Ishikawa (cell line): ENCODE results near the gene DPP8.

Experiments
- CEBPB ChIP-seq: IDR thresholded peaks from 2 replicates; pipeline ENCODE4 v1.6.1; 2012
- CREB1 ChIP-seq: IDR thresholded peaks from 2 replicates; pipeline ENCODE4 v1.6.1; 2012; ENCODE audit warnings: low read depth
- EGR1 ChIP-seq: IDR thresholded peaks from 2 replicates; pipeline ENCODE4 v1.6.1; 2012
- EP300 ChIP-seq: IDR thresholded peaks from 2 replicates; pipeline ENCODE4 v1.6.1; 2012; ENCODE audit warnings: borderline replicate concordance
- FOXM1 ChIP-seq: IDR thresholded peaks from 2 replicates; pipeline ENCODE4 v1.6.1; 2012; ENCODE audit warnings: low read depth, borderline replicate concordance
- NFIC ChIP-seq: IDR thresholded peaks from 2 replicates; pipeline ENCODE4 v1.6.1; 2012
- RAD21 ChIP-seq: IDR thresholded peaks from 2 replicates; pipeline ENCODE4 v1.6.1; 2012; ENCODE audit warnings: low read depth
- TAF1 ChIP-seq: IDR thresholded peaks from 2 replicates; pipeline ENCODE4 v1.6.1; 2012; ENCODE audit warnings: low read depth, mild to moderate bottlenecking
- TCF12 ChIP-seq: IDR thresholded peaks from 2 replicates; pipeline ENCODE4 v1.6.1; 2012; ENCODE audit warnings: low read depth
- TEAD4 ChIP-seq: IDR thresholded peaks from 2 replicates; pipeline ENCODE4 v1.6.1; 2012
- YY1 ChIP-seq: IDR thresholded peaks from 2 replicates; pipeline ENCODE4 v1.6.1; 2012; ENCODE audit warnings: low read depth
- ZBTB7A ChIP-seq: IDR thresholded peaks from 2 replicates; pipeline ENCODE4 v1.6.1; 2012; ENCODE audit warnings: low read depth
- TF ChIP-seq, protein P1 (sequence below): IDR thresholded peaks from 2 replicates; pipeline ENCODE4 v1.6.1; 2012; ENCODE audit warnings: low read depth, mild to moderate bottlenecking
- TF ChIP-seq, protein P2 (sequence below): IDR thresholded peaks from 2 replicates; pipeline ENCODE4 v1.6.1; 2012
- TF ChIP-seq, protein P3 (sequence below): IDR thresholded peaks from 2 replicates; pipeline ENCODE4 v1.6.1; 2012

DPP8 gene

DNA sequence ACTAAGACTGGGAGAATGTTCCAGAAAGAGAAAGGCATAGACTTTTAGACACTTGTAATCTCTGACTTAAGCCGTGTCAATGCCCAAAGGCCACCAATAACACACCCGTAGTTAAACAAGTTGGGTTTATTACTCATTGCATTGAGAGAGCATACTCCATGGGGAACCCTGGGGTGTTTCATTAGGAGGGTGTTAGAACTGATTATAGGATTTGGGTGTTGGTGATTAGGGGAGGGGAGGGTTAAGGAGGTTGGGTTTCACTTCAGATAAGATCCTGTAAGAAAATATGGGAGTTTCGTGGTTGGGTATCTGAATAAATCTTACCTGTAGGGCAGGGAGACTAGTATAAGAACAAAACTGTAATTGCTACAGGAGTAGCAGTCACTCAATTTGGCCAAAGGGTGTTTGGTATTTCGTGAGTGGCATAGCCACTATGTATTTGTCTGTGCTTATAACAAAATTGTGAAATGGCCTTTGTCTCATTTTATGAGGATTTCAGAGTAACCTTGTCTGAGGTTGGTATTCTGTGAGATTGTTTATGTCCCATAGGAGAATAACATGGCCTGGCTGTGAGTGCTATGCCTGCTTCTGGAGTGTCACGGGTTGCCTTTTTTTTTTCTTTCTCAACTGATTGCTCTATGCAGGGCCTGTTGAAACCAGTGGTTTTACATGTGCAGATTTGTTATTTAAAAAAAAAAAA, 15.7 kb upstream of the DPP8 start:
- TF ChIP-seq, protein P1, sequence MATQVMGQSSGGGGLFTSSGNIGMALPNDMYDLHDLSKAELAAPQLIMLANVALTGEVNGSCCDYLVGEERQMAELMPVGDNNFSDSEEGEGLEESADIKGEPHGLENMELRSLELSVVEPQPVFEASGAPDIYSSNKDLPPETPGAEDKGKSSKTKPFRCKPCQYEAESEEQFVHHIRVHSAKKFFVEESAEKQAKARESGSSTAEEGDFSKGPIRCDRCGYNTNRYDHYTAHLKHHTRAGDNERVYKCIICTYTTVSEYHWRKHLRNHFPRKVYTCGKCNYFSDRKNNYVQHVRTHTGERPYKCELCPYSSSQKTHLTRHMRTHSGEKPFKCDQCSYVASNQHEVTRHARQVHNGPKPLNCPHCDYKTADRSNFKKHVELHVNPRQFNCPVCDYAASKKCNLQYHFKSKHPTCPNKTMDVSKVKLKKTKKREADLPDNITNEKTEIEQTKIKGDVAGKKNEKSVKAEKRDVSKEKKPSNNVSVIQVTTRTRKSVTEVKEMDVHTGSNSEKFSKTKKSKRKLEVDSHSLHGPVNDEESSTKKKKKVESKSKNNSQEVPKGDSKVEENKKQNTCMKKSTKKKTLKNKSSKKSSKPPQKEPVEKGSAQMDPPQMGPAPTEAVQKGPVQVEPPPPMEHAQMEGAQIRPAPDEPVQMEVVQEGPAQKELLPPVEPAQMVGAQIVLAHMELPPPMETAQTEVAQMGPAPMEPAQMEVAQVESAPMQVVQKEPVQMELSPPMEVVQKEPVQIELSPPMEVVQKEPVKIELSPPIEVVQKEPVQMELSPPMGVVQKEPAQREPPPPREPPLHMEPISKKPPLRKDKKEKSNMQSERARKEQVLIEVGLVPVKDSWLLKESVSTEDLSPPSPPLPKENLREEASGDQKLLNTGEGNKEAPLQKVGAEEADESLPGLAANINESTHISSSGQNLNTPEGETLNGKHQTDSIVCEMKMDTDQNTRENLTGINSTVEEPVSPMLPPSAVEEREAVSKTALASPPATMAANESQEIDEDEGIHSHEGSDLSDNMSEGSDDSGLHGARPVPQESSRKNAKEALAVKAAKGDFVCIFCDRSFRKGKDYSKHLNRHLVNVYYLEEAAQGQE = no peak
- no peak for TF ChIP-seq RAD21

DNA sequence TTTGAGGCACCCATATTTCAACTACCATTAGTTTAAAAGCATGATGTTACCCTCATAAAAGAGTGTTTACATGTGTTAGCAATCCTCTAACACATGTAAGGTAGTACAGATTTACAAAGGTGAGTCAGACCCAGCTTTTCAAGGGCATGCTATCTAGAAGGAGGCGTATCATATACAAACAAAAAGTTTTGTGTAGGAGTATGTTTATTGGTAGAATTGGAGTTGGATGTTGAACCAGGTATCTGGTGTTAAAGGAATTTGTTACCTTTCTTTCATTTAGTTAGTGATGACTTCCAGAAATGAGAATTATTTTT, 15.2 kb upstream of the DPP8 start:
- no peak for TF ChIP-seq CEBPB
- no peak for TF ChIP-seq TCF12
- no peak for TF ChIP-seq ZBTB7A
- TF ChIP-seq TAF1 = no peak
- TF ChIP-seq EGR1 = no peak
- no peak for TF ChIP-seq YY1
- no peak for TF ChIP-seq RAD21
- TF ChIP-seq, protein P2, sequence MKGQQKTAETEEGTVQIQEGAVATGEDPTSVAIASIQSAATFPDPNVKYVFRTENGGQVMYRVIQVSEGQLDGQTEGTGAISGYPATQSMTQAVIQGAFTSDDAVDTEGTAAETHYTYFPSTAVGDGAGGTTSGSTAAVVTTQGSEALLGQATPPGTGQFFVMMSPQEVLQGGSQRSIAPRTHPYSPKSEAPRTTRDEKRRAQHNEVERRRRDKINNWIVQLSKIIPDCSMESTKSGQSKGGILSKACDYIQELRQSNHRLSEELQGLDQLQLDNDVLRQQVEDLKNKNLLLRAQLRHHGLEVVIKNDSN = no peak
- TF ChIP-seq EP300 = no peak
- TF ChIP-seq TEAD4 = no peak
- TF ChIP-seq, protein P3, sequence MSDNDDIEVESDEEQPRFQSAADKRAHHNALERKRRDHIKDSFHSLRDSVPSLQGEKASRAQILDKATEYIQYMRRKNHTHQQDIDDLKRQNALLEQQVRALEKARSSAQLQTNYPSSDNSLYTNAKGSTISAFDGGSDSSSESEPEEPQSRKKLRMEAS = no peak
- TF ChIP-seq NFIC = no peak
- no peak for TF ChIP-seq FOXM1
- TF ChIP-seq, protein P1 = no peak
- TF ChIP-seq CREB1 = no peak

DNA sequence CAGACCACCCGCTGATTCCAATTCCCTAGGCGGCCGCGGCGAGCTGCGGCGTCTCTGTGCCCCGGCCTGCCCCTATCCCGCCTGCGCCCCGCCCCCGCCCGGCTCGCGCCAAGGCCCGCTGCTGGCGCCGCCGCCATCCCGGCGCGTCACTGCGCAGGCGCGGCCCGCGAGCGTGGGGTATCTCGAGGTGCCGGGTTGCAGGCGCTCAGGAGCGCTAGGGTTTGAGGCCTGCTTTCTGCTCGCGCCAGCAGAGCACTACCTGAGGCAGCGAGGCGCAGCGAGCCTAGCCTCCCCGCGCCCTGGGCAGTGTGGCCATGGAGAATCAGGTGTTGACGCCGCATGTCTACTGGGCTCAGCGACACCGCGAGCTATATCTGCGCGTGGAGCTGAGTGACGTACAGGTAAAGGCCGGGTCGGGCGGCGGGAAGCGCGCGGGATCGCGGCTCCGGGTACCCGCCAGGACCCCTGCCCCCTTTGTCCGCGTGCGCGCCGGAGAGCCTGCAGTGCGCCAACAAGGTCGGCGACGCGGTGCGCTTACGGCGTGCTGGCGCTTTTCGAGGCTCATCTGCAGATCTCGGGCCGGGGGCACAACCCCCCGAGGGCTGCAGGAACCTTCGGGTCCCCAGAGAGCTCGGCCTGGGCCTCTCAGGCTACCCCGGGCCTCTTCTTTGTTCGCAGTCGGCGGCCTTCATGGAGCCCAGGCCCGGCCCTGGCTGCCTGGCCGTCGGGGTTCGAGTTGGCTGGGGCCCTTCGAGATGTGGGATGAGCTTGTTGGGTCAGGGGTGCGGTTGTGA, 13.0 kb upstream of the DPP8 start, which contains the start of gene HACD3:
Gene HACD3 (plus strand): TSS at position 146 of the 794 bp plus-strand sequence. CDS start 169 bp downstream, at position 315.
- TF ChIP-seq, protein P1 = no peak
- TF ChIP-seq RAD21 = no peak
- no peak for TF ChIP-seq FOXM1
- no peak for TF ChIP-seq EP300
- TF ChIP-seq NFIC = no peak; the same call in 1 of the 2 replicates
- no peak for TF ChIP-seq CEBPB
- TF ChIP-seq CREB1 = no peak
- no peak for TF ChIP-seq YY1
- TF ChIP-seq, protein P3 = peak; percentile 96
- TF ChIP-seq, protein P2 = peak; percentile 5; the same call in 1 of the 2 replicates
- peak; percentile 45; the same call in 1 of the 2 replicates for TF ChIP-seq TCF12
- TF ChIP-seq ZBTB7A = peak; percentile 83; the same call in 1 of the 2 replicates
- peak; percentile 16; the same call in 1 of the 2 replicates for TF ChIP-seq TEAD4
- peak; percentile 50 for TF ChIP-seq EGR1
- peak; percentile 77 for TF ChIP-seq TAF1

DNA sequence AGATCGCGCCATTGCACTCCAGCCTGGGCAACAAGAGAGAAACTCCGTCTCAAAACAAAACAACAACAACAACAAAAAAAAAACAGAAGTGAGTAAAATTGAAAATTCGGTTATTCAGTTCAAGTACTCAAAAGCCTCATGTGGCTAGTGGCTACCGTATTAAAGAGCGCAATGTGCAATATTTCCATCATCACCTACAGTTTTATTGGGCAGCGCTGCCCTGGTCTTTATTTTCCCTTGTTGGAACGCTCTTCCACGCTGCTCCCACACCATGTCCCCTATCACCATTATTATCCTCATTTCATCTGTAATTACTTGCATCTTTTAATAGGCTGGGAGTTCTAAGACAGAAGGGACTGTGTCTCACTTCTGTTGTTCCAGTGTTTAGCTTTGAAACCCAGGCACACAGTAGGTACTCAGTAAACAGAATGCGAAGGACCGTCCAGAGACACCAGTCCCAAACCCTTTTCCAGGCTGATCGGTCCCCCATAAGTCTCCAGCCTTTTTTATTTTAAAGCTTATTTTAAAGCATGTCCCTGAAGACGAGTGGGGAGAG, 12.4 kb upstream of the DPP8 start:
- no peak for TF ChIP-seq FOXM1
- TF ChIP-seq CREB1 = no peak
- TF ChIP-seq YY1 = no peak
- TF ChIP-seq, protein P3 = no peak
- TF ChIP-seq TEAD4 = no peak
- TF ChIP-seq, protein P1 = no peak
- no peak for TF ChIP-seq EP300
